ENCODE results near the gene DCBLD1. TPM values are rescaled to one million over a fixed set of nuclear protein-coding genes. Genes with fewer than 3 reads are reported as not detected.

The DCBLD1 gene
- total and polyA plus RNA-seq, 2 donors from 2014 or later: 4.1 to 9.6 TPM

DNA sequence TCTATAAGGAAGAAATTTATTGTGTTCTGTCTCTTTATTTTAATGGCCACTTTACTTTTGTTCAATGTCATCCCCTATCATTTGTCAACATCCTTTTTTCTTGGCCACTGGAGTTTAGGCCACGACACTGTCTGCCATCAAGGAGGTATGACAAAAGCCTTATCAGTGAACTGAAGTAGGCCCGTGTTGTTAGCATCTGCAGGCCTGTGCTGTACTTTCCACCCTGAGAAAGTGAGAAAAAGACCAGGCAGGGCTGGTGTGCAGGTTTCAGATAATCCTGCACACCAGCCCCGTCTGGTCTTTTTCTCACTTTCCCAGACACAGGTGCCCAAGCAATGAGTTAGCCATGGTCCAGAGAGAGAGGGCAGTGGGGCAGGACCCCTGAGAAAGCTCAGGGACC lies 62.2 kb downstream of the DCBLD1 start:
- intact Hi-C loops (cut with DNase I): no loop called here

GRCh38 chr6:117545161-117545595 lies 62.7 kb downstream of the DCBLD1 start:
- Histone ChIP-seq H3K9me3 (ENCODE audit: control insufficient read depth in 2 of 3, insufficient read depth in 1 of 3, low read length in 3 of 3) (no peaks in the 10 kb centered on the region), H3K27ac (ENCODE audit: low read depth in 2 of 2, low read length in 2 of 2) (no peak overlapping the region), H3K9ac (ENCODE audit: low read length in 3 of 3) (no peak overlapping the region), H3K4me3 (ENCODE audit: low read length in 3 of 3) (no peak overlapping the region), H3K27me3 (ENCODE audit: control insufficient read depth, insufficient read depth, low read length) (no peaks in the 10 kb centered on the region), H3K36me3 (ENCODE audit: control insufficient read depth in 2 of 3, insufficient read depth in 3 of 3, low read length in 3 of 3) (peaks cover 0 to 5% (median 4%) of the 10 kb centered on the region in 3 donors), H3K4me1 (ENCODE audit: control insufficient read depth in 2 of 3, insufficient read depth in 2 of 3, low read depth in 1 of 3, low read length in 3 of 3) (peaks cover 0 to 9% (median 7%) of the 10 kb centered on the region in 3 donors)
- TF ChIP-seq, protein P1, sequence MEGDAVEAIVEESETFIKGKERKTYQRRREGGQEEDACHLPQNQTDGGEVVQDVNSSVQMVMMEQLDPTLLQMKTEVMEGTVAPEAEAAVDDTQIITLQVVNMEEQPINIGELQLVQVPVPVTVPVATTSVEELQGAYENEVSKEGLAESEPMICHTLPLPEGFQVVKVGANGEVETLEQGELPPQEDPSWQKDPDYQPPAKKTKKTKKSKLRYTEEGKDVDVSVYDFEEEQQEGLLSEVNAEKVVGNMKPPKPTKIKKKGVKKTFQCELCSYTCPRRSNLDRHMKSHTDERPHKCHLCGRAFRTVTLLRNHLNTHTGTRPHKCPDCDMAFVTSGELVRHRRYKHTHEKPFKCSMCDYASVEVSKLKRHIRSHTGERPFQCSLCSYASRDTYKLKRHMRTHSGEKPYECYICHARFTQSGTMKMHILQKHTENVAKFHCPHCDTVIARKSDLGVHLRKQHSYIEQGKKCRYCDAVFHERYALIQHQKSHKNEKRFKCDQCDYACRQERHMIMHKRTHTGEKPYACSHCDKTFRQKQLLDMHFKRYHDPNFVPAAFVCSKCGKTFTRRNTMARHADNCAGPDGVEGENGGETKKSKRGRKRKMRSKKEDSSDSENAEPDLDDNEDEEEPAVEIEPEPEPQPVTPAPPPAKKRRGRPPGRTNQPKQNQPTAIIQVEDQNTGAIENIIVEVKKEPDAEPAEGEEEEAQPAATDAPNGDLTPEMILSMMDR (IDR thresholded peaks at IDR 0.05; ENCODE audit: borderline replicate concordance, extremely low read depth, insufficient read depth): no peak
- FAIRE-seq (no peak), DNase-seq (peak in 2 of 5 donors; percentile 12 to 26)
- intact Hi-C loops (cut with DNase I): no loop called here

More for the DNA sequence above, 62.2 kb downstream of the DCBLD1 start:
- FAIRE-seq (no peak), DNase-seq (no peak)
- no peak overlapping the region for H3K4me3 ChIP-seq (ENCODE audit: low read length in 3 of 3)
- no peak overlapping the region for H3K27ac ChIP-seq (ENCODE audit: low read depth in 2 of 2, low read length in 2 of 2)
- TF ChIP-seq, protein P1 (IDR thresholded peaks at IDR 0.05; ENCODE audit: borderline replicate concordance, extremely low read depth, insufficient read depth): no peak
- H3K36me3 ChIP-seq (ENCODE audit: control insufficient read depth in 2 of 3, insufficient read depth in 3 of 3, low read length in 3 of 3): peaks cover 0 to 5% (median 4%) of the 10 kb centered on the region in 3 donors
- H3K9ac ChIP-seq (ENCODE audit: low read length in 3 of 3): no peak overlapping the region
- H3K4me1 ChIP-seq (ENCODE audit: control insufficient read depth in 2 of 3, insufficient read depth in 2 of 3, low read depth in 1 of 3, low read length in 3 of 3): peaks cover 0 to 9% (median 7%) of the 10 kb centered on the region in 3 donors
- no peaks in the 10 kb centered on the region for H3K9me3 ChIP-seq (ENCODE audit: control insufficient read depth in 2 of 3, insufficient read depth in 1 of 3, low read length in 3 of 3)
- H3K27me3 ChIP-seq (ENCODE audit: control insufficient read depth, insufficient read depth, low read length): no peaks in the 10 kb centered on the region

DNA sequence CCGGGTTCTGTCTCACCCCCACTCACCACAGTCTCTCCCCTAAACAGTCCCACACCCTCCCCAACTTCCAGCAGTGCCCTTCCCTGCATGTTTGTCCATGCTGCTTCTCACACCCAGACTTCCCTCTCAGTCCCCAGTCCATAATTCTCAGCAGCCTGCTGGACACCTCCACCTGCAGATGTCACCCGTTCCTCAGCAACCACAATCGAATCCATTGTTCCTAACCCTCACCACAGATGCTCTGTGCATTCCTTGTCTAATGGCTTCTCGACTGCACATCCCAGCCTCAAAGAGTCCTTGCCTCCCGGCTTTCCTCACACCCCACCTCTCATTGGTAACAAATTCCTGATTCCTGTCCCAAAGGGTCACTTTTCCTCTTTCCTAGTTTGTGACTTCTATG lies 64.2 kb downstream of the DCBLD1 start:
- Histone ChIP-seq H3K9ac (ENCODE audit: low read length in 3 of 3) (no peak overlapping the region), H3K36me3 (ENCODE audit: control insufficient read depth in 2 of 3, insufficient read depth in 3 of 3, low read length in 3 of 3) (peaks cover 0 to 5% (median 2%) of the 10 kb centered on the region in 3 donors), H3K4me1 (ENCODE audit: control insufficient read depth in 2 of 3, insufficient read depth in 2 of 3, low read depth in 1 of 3, low read length in 3 of 3) (peaks cover 0 to 9% (median 7%) of the 10 kb centered on the region in 3 donors), H3K27me3 (ENCODE audit: control insufficient read depth, insufficient read depth, low read length) (no peaks in the 10 kb centered on the region), H3K4me3 (ENCODE audit: low read length in 3 of 3) (no peak overlapping the region), H3K9me3 (ENCODE audit: control insufficient read depth in 2 of 3, insufficient read depth in 1 of 3, low read length in 3 of 3) (no peaks in the 10 kb centered on the region), H3K27ac (ENCODE audit: low read depth in 2 of 2, low read length in 2 of 2) (no peak overlapping the region)
- DNase-seq: no peak
- FAIRE-seq: no peak
- TF ChIP-seq, protein P1 (IDR thresholded peaks at IDR 0.05; ENCODE audit: borderline replicate concordance, extremely low read depth, insufficient read depth): no peak
- intact Hi-C loops (cut with DNase I): no loop called here

Data from kidney (tissue), 14 donors.